SK-N-SH (cell line): ENCODE results near the gene GON7. TPM values are rescaled to one million over a fixed set of nuclear protein-coding genes. Genes with fewer than 3 reads are reported as not detected.

Experiments
- CTCF ChIA-PET: fragments of 300-600, 350-600 bp; formaldehyde crosslinking; extraction: SDS; loops from one replicate; lab custom pipeline; 2021; lab: Yijun Ruan, JAX
- POLR2A ChIA-PET: fragments of 350-600 bp; sonication (Branson Sonifier 250); formaldehyde crosslinking; extraction: SDS; loops from one replicate; lab custom pipeline; 2020; ENCODE audit warnings: antibody characterized with exemption, inconsistent platforms; lab: Yijun Ruan, JAX
- DNase-seq: peaks from one replicate; pipeline ENCODE4 v3.0.0; 2012
- H2AFZ ChIP-seq: fragments of 200-600 bp; sonication (generic); 2 replicates; pipeline ENCODE4 v1.8.1; 2016; ENCODE audit warnings: antibody characterized with exemption, mild to moderate bottlenecking, low read depth
- H3F3A ChIP-seq: fragments of 200-600 bp; sonication (generic); replicated peaks from 2 replicates; pipeline ENCODE3; 2016; ENCODE audit warnings: antibody characterized with exemption, mild to moderate bottlenecking; ENCODE audit not compliant: insufficient read depth
- H3K27ac ChIP-seq, 2 experiments: fragments of 200-500 bp in 1 of 2; fragments of 200-600 bp in 1 of 2; sonication (Bioruptor generic) in 1 of 2; sonication (generic), shearing (Covaris generic) in 1 of 2; 2 replicates each; pipeline versions ENCODE4 v1.5.1 to v1.6.1; 2014 to 2016; ENCODE audit warnings: low read depth in 2 of 2, inconsistent platforms in 1 of 2, low read length in 1 of 2, mild to moderate bottlenecking in 1 of 2, mixed read lengths in 1 of 2
- H3K27me3 ChIP-seq: fragments of 200-600 bp; sonication (generic), shearing (Covaris generic); 2 replicates; pipeline ENCODE4 v1.6.1; 2016; ENCODE audit warnings: mixed run types; ENCODE audit not compliant: insufficient read depth
- H3K36me3 ChIP-seq, 2 experiments: fragments of 200-500 bp in 1 of 2; fragments of 200-600 bp in 1 of 2; sonication (Bioruptor generic) in 1 of 2; sonication (generic) in 1 of 2; replicated peaks in 1 of 2; 2 replicates each; pipeline versions ENCODE3 to v1.5.1; 2014 to 2016; ENCODE audit warnings: low read length in 1 of 2, mild to moderate bottlenecking in 1 of 2; ENCODE audit not compliant: insufficient read depth in 2 of 2, control insufficient read depth in 1 of 2
- H3K4me1 ChIP-seq, 2 experiments: fragments of 200-500 bp in 1 of 2; fragments of 200-600 bp in 1 of 2; sonication (Bioruptor generic) in 1 of 2; sonication (generic), shearing (Covaris generic) in 1 of 2; 2 replicates each; pipeline versions ENCODE4 v1.5.1 to v1.6.1; 2014 to 2016; ENCODE audit warnings: low read depth in 1 of 2, low read length in 1 of 2, mixed run types in 1 of 2; ENCODE audit not compliant: insufficient read depth in 2 of 2, control insufficient read depth in 1 of 2
- H3K4me2 ChIP-seq: fragments of 200-600 bp; sonication (generic), shearing (Covaris generic); 2 replicates; pipeline ENCODE4 v1.6.1; 2017; ENCODE audit warnings: mixed run types
- H3K4me3 ChIP-seq, 2 experiments: fragments of 200-500 bp in 1 of 2; fragments of 200-600 bp in 1 of 2; sonication (Bioruptor generic) in 1 of 2; sonication (generic), shearing (Covaris generic) in 1 of 2; 2 replicates each; pipeline versions ENCODE4 v1.5.1 to v1.8.1; 2014 to 2016; ENCODE audit warnings: low read depth in 2 of 2, inconsistent platforms in 1 of 2, low read length in 1 of 2, mild to moderate bottlenecking in 1 of 2, mixed read lengths in 1 of 2, moderate library complexity in 1 of 2
- H3K79me2 ChIP-seq: fragments of 200-600 bp; sonication (generic); 2 replicates; pipeline ENCODE4 v1.8.1; 2017; ENCODE audit warnings: mild to moderate bottlenecking; ENCODE audit not compliant: insufficient read depth
- H3K9ac ChIP-seq: fragments of 200-600 bp; sonication (generic); 2 replicates; pipeline ENCODE4 v1.6.1; 2017; ENCODE audit warnings: mixed run types
- H3K9me2 ChIP-seq: fragments of 200-600 bp; sonication (generic); 2 replicates; pipeline ENCODE4 v1.6.1; 2017; ENCODE audit warnings: mixed run types
- H3K9me3 ChIP-seq: fragments of 200-600 bp; sonication (generic); 2 replicates; pipeline ENCODE4 v1.6.1; 2017; ENCODE audit warnings: mixed run types, mild to moderate bottlenecking, moderate library complexity
- H4K20me1 ChIP-seq: fragments of 200-600 bp; sonication (generic); 2 replicates; pipeline ENCODE4 v1.6.1; 2017; ENCODE audit warnings: mild to moderate bottlenecking, mixed run types; ENCODE audit not compliant: insufficient read depth
- CHD2 ChIP-seq: fragments of 150-350 bp; IDR thresholded peaks from 2 replicates; pipeline ENCODE4 v1.6.1; 2018; ENCODE audit warnings: low read length; ENCODE audit not compliant: partially characterized antibody
- CTCF ChIP-seq: fragments of 200-600 bp; sonication (generic); IDR thresholded peaks from 2 replicates; pipeline ENCODE4 v1.6.1; 2017; ENCODE audit warnings: antibody characterized with exemption, mild to moderate bottlenecking, moderate library complexity
- EP300 ChIP-seq, 2 experiments: IDR thresholded peaks; 2 replicates each; pipeline versions ENCODE4 v1.4.0 to v1.6.1; 2012; ENCODE audit warnings: borderline replicate concordance in 1 of 2, low read depth in 1 of 2, low read length in 1 of 2
- EZH2phosphoT487 ChIP-seq: fragments of 200-600 bp; sonication (generic); IDR thresholded peaks from 2 replicates; pipeline ENCODE4 v1.6.1; 2017; ENCODE audit warnings: low read depth, mixed run types, mild to moderate bottlenecking, antibody characterized with exemption, moderate library complexity, borderline replicate concordance
- FOSL2 ChIP-seq: IDR thresholded peaks from 2 replicates; pipeline ENCODE4 v1.4.0; 2012; ENCODE audit warnings: low read depth, mild to moderate bottlenecking, moderate library complexity, borderline replicate concordance
- FOXM1 ChIP-seq: IDR thresholded peaks from 2 replicates; pipeline ENCODE4 v1.4.0; 2012; ENCODE audit warnings: low read depth, mild to moderate bottlenecking
- GATA2 ChIP-seq: sonication (generic); formaldehyde crosslinking; IDR thresholded peaks from 2 replicates; pipeline ENCODE4 v1.5.0; 2020; ENCODE audit warnings: mild to moderate bottlenecking, missing genetic modification reagents
- JUND ChIP-seq: IDR thresholded peaks from 2 replicates; pipeline ENCODE4 v1.4.0; 2012
- MAX ChIP-seq: IDR thresholded peaks from 2 replicates; pipeline ENCODE4 v1.4.0; 2012; ENCODE audit warnings: low read depth
- MEF2A ChIP-seq: IDR thresholded peaks from 2 replicates; pipeline ENCODE4 v1.4.0; 2012; ENCODE audit warnings: low read depth, borderline replicate concordance
- NFIC ChIP-seq: IDR thresholded peaks from 2 replicates; pipeline ENCODE4 v1.4.0; 2012; ENCODE audit warnings: borderline replicate concordance
- NRF1 ChIP-seq: IDR thresholded peaks from 2 replicates; pipeline ENCODE4 v1.6.1; 2012; ENCODE audit warnings: low read depth, mild to moderate bottlenecking, low read length
- POLR2AphosphoS5 ChIP-seq: IDR thresholded peaks from 2 replicates; pipeline ENCODE4 v1.6.1; 2012; ENCODE audit warnings: low read depth, low read length
- RCOR1 ChIP-seq: fragments of 150-350 bp; IDR thresholded peaks from 2 replicates; pipeline ENCODE4 v1.6.1; 2017; ENCODE audit warnings: antibody characterized with exemption, low read length
- RXRA ChIP-seq: IDR thresholded peaks from 2 replicates; pipeline ENCODE4 v1.4.0; 2012; ENCODE audit warnings: low read depth, mild to moderate bottlenecking, borderline replicate concordance
- SIN3A ChIP-seq: IDR thresholded peaks from 2 replicates; pipeline ENCODE4 v1.6.1; 2012; ENCODE audit warnings: low read depth, mild to moderate bottlenecking, low read length, moderate library complexity, borderline replicate concordance
- TAF1 ChIP-seq: IDR thresholded peaks from 2 replicates; pipeline ENCODE4 v1.6.1; 2012; ENCODE audit warnings: low read depth, mild to moderate bottlenecking, low read length, moderate library complexity, borderline replicate concordance
- TEAD4 ChIP-seq: IDR thresholded peaks from 2 replicates; pipeline ENCODE4 v1.4.0; 2012; ENCODE audit warnings: mild to moderate bottlenecking, borderline replicate concordance; ENCODE audit not compliant: insufficient read depth
- YY1 ChIP-seq: IDR thresholded peaks from 2 replicates; pipeline ENCODE4 v1.4.0; 2012; ENCODE audit warnings: low read depth, mild to moderate bottlenecking
- ZBTB33 ChIP-seq: IDR thresholded peaks from 2 replicates; pipeline ENCODE4 v1.4.0; 2012; ENCODE audit warnings: low read depth, borderline replicate concordance
- WGBS: methylation state at CpG from one replicate; pipeline ENCODE4 v1.1.6; 2017; ENCODE audit warnings: low lambda C conversion rate; 5-methylcytosine and 5-hydroxymethylcytosine counted together
- polyA plus RNA-seq, 3 experiments: library from polyadenylated mRNA; depleted of rRNA; stranded (reverse); fragments of >200 nt; gene quantifications; 2 replicates each; pipeline ENCODE4 v1.2.3, GENCODE V29; 2012

The GON7 gene
- polyA plus RNA-seq, 1 of the 3 experiments (the other 2 are of a cell fraction), result 14.8 TPM

- ChIA-PET POLR2A (no interaction called here), CTCF (interaction anchor here (0.9 to 1.4 kb wide), 6 partner anchors 11 to 243 kb away, joined by 3 to 9 read pairs (median 4); partner anchors contain the start of genes GON7, LYSET, MOAP1 and UBR7)
- peaks cover 4% of the 10 kb centered on the region for H3F3A ChIP-seq
- H3K4me2 ChIP-seq, result no peak overlapping the region
- H4K20me1 ChIP-seq, result no peaks in the 10 kb centered on the region
- H3K4me1 ChIP-seq, result no peaks in the 10 kb centered on the region
- no peaks in the 10 kb centered on the region for H3K9me3 ChIP-seq
- no peak overlapping the region for H3K9ac ChIP-seq
- H3K4me3 ChIP-seq, result no peak overlapping the region
- no peak for TF ChIP-seq CHD2
- TF ChIP-seq FOSL2, result no peak
- TF ChIP-seq SIN3A, result no peak
- TF ChIP-seq ZBTB33, result no peak
- no peak for TF ChIP-seq NFIC
- TF ChIP-seq GATA2 (CRISPR knock-in tag), result no peak
- no peak for TF ChIP-seq TEAD4
- no peak for TF ChIP-seq POLR2AphosphoS5
- no peak for TF ChIP-seq RCOR1
- TF ChIP-seq YY1, result no peak
- TF ChIP-seq TAF1, result no peak
- no peak for TF ChIP-seq EP300 (IDR thresholded peaks at IDR 0.05; ENCODE audit: borderline replicate concordance in 1 of 2, low read depth in 1 of 2, low read length in 1 of 2)
- no peak overlapping the region for H2AFZ ChIP-seq
- H3K79me2 ChIP-seq, result peaks cover 6% of the 10 kb centered on the region; the same call in 1 of the 2 replicates
- no peak for DNase-seq
- no peaks in the 10 kb centered on the region for H3K9me2 ChIP-seq
- H3K27ac ChIP-seq, result no peak overlapping the region
- 70% methylated on average over 1 of the region's 1 CpG for WGBS
- peaks cover 0 to 8% of the 10 kb centered on the region in 2 experiments for H3K36me3 ChIP-seq
- H3K27me3 ChIP-seq, result no peaks in the 10 kb centered on the region
Measured at GRCh38 chr14:93195316-93195999, 11.4 kb downstream of the GON7 start.

- DNase-seq, result no peak
- peaks cover 63% of the 10 kb centered on the region for H3K79me2 ChIP-seq
- ChIA-PET CTCF (interaction anchor here (1.6 kb wide), 1 partner anchor 9 kb away, joined by 4 read pairs; no protein-coding TSS in a partner anchor), POLR2A (interaction anchor here (0.6 kb wide), 1 partner anchor 244 kb away, joined by 3 read pairs; the partner anchor contains the start of gene UNC79)
- H3F3A ChIP-seq, result peaks cover 8% of the 10 kb centered on the region
- TF ChIP-seq TAF1 (no peak), CTCF (no peak), EZH2phosphoT487 (no peak), MAX (no peak), CHD2 (no peak), JUND (no peak), RXRA (no peak), RCOR1 (no peak), NRF1 (no peak), ZBTB33 (no peak), FOSL2 (no peak), MEF2A (no peak), FOXM1 (no peak)
- H3K9me3 ChIP-seq, result no peaks in the 10 kb centered on the region
- H3K4me3 ChIP-seq, result no peak overlapping the region
- no peak overlapping the region for H3K27ac ChIP-seq
- H3K9me2 ChIP-seq, result no peaks in the 10 kb centered on the region
- H3K4me2 ChIP-seq, result no peak overlapping the region
- peaks cover 4% of the 10 kb centered on the region; the same call in 1 of the 2 replicates for H4K20me1 ChIP-seq
- WGBS, result 92% methylated on average over 3 of the region's 3 CpGs
- H3K27me3 ChIP-seq, result no peaks in the 10 kb centered on the region
- no peak overlapping the region for H2AFZ ChIP-seq
- no peak overlapping the region for H3K9ac ChIP-seq
- H3K36me3 ChIP-seq, result peaks cover 34 to 47% of the 10 kb centered on the region in 2 experiments
- peaks cover 2 to 17% of the 10 kb centered on the region in 2 experiments; a peak in 2 of 4 replicates for H3K4me1 ChIP-seq
Measured at GRCh38 chr14:93186956-93187355, 19.9 kb downstream of the GON7 start.
